ENCODE results near the gene ABCD1. TPM values are rescaled to one million over a fixed set of nuclear protein-coding genes. Genes with fewer than 3 reads are reported as not detected.

ABCD1 gene
- polyA plus RNA-seq, 2 of the 4 experiments (the other 2 are of a cell fraction) = 1.7 to 3.8 TPM

DNA sequence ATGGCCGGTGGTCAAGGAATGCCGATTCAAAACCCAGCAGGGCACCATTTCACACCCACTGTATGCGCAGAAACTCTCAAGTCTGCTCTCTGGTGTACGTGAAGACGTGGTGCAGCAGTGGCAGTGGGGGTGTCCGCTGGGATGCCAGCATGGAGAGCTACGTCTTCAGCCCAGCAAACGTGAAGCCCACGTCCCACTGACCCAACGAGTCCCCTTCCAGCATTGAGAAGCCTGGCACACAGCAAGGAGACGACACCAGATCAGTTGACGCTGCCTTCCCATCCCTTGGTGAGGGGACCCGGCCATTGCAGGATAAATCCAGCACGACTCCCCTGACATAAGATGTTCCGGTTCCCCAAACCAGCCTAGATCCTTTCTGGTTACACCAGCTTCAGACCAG, 37.2 kb downstream of the ABCD1 start:
- 65% methylated on average over 15 of the region's 15 CpGs for WGBS (ENCODE audit: missing lambda C conversion rate)
- TF ChIP-seq HDAC2 (IDR thresholded peaks at IDR 0.05) (no peak), TFCP2L1 (CRISPR knock-in tag; IDR thresholded peaks at IDR 0.05) (no peak), CBX2 (IDR thresholded peaks at IDR 0.05; ENCODE audit: borderline replicate concordance, low read depth) (no peak), KDM1A (IDR thresholded peaks at IDR 0.05; ENCODE audit: low read depth) (no peak), ESRRA (IDR thresholded peaks at IDR 0.05; ENCODE audit: borderline replicate concordance, low read length) (no peak)
- TF ChIP-seq, protein P1, sequence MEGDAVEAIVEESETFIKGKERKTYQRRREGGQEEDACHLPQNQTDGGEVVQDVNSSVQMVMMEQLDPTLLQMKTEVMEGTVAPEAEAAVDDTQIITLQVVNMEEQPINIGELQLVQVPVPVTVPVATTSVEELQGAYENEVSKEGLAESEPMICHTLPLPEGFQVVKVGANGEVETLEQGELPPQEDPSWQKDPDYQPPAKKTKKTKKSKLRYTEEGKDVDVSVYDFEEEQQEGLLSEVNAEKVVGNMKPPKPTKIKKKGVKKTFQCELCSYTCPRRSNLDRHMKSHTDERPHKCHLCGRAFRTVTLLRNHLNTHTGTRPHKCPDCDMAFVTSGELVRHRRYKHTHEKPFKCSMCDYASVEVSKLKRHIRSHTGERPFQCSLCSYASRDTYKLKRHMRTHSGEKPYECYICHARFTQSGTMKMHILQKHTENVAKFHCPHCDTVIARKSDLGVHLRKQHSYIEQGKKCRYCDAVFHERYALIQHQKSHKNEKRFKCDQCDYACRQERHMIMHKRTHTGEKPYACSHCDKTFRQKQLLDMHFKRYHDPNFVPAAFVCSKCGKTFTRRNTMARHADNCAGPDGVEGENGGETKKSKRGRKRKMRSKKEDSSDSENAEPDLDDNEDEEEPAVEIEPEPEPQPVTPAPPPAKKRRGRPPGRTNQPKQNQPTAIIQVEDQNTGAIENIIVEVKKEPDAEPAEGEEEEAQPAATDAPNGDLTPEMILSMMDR (IDR thresholded peaks at IDR 0.05) = no peak
- TF ChIP-seq, protein P2, sequence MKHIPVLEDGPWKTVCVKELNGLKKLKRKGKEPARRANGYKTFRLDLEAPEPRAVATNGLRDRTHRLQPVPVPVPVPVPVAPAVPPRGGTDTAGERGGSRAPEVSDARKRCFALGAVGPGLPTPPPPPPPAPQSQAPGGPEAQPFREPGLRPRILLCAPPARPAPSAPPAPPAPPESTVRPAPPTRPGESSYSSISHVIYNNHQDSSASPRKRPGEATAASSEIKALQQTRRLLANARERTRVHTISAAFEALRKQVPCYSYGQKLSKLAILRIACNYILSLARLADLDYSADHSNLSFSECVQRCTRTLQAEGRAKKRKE (CRISPR knock-in tag; IDR thresholded peaks at IDR 0.05; ENCODE audit: low read depth) = no peak
- Histone ChIP-seq H3K4me3 (no peak overlapping the region), H3K9me3 (no peaks in the 10 kb centered on the region), H3K4me1 (peaks cover 16% of the 10 kb centered on the region; the same call in 2 of the 3 replicates), H3K4me2 (no peak overlapping the region), H3K27ac (no peak overlapping the region)
- FAIRE-seq (no peak), ATAC-seq (no peak), DNase-seq (ENCODE audit: low read depth in 1 of 2, low spot score in 1 of 2) (no peak)
- CTCF ChIA-PET = interaction anchor here (1.6 to 4.9 kb wide), 3 partner anchors 18 to 190 kb away, joined by 5 to 46 read pairs (median 27); partner anchors contain the start of genes IDH3G, SRPK3 and SSR4
- POLR2A ChIA-PET = no interaction called here

- 69% methylated on average over 13 of the region's 14 CpGs for WGBS (ENCODE audit: missing lambda C conversion rate)
These were observed 38.0 kb downstream of the ABCD1 start for GRCh38 chrX:153762626-153763173.

GRCh38 chrX:153763298-153763932, 38.8 kb downstream of the ABCD1 start:
- FAIRE-seq = no peak
- Histone ChIP-seq H3K4me3 (no peak overlapping the region), H3K9me3 (no peaks in the 10 kb centered on the region), H3K4me1 (peaks cover 16% of the 10 kb centered on the region; the same call in 2 of the 3 replicates), H3K4me2 (no peak overlapping the region), H3K27ac (no peak overlapping the region)
- TF ChIP-seq FOSL2 (IDR thresholded peaks at IDR 0.05) = no peak
- TF ChIP-seq FOSL2 (CRISPR knock-in tag; IDR thresholded peaks at IDR 0.05) = no peak
- TF ChIP-seq HMGXB4 (CRISPR knock-in tag; IDR thresholded peaks at IDR 0.05; ENCODE audit: borderline replicate concordance) = no peak
- TF ChIP-seq, protein P3, sequence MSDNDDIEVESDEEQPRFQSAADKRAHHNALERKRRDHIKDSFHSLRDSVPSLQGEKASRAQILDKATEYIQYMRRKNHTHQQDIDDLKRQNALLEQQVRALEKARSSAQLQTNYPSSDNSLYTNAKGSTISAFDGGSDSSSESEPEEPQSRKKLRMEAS (IDR thresholded peaks at IDR 0.05) = no peak
- no peak for TF ChIP-seq FOXS1 (CRISPR knock-in tag; IDR thresholded peaks at IDR 0.05)
- no peak for TF ChIP-seq CBX8 (IDR thresholded peaks at IDR 0.05)
- no peak for TF ChIP-seq TFCP2L1 (CRISPR knock-in tag; IDR thresholded peaks at IDR 0.05)
- no peak for TF ChIP-seq CEBPB (IDR thresholded peaks at IDR 0.05)
- ATAC-seq = no peak
- ChIA-PET CTCF (interaction anchor here (0.6 to 4.9 kb wide), 42 partner anchors 9 to 822 kb away, joined by 3 to 46 read pairs (median 4); partner anchors contain the start of genes RENBP and SRPK3), POLR2A (no interaction called here)
- no peak for DNase-seq (ENCODE audit: low read depth in 1 of 2, low spot score in 1 of 2)
- 68% methylated on average over 15 of the region's 18 CpGs for WGBS (ENCODE audit: missing lambda C conversion rate)

More at GRCh38 chrX:153762626-153763173, 38.0 kb downstream of the ABCD1 start:
- ATAC-seq (no peak), DNase-seq (ENCODE audit: low read depth in 1 of 2, low spot score in 1 of 2) (no peak), FAIRE-seq (no peak)
- no peak overlapping the region for H3K4me2 ChIP-seq
- no peak overlapping the region for H3K4me3 ChIP-seq
- CTCF ChIA-PET = interaction anchor here (0.6 to 4.9 kb wide), 26 partner anchors 8 to 821 kb away, joined by 3 to 46 read pairs (median 5); partner anchors contain the start of genes RENBP and SRPK3
- H3K9me3 ChIP-seq = no peaks in the 10 kb centered on the region
- H3K4me1 ChIP-seq = peaks cover 16% of the 10 kb centered on the region; the same call in 2 of the 3 replicates
- H3K27ac ChIP-seq = no peak overlapping the region
- TF ChIP-seq USF2 (IDR thresholded peaks at IDR 0.05) (no peak), RAD21 (conservative IDR thresholded peaks at IDR 0.05 in 1 of 2, IDR thresholded peaks at IDR 0.05 in 1 of 2) (no peak), NR3C1 (IDR thresholded peaks at IDR 0.05) (no peak)
- POLR2A ChIA-PET = no interaction called here

Measured in A549 (cell line).